ENCODE results near the gene PLEKHO2. TPM values are rescaled to one million over a fixed set of nuclear protein-coding genes. Genes with fewer than 3 reads are reported as not detected.
A peak's percentile ranks its signal among the peaks of the same experiment; 100 is the strongest.

The PLEKHO2 gene
- total RNA-seq, 4 donors from 2014 or later = 41.5 to 103 (median 51.2) TPM

DNA sequence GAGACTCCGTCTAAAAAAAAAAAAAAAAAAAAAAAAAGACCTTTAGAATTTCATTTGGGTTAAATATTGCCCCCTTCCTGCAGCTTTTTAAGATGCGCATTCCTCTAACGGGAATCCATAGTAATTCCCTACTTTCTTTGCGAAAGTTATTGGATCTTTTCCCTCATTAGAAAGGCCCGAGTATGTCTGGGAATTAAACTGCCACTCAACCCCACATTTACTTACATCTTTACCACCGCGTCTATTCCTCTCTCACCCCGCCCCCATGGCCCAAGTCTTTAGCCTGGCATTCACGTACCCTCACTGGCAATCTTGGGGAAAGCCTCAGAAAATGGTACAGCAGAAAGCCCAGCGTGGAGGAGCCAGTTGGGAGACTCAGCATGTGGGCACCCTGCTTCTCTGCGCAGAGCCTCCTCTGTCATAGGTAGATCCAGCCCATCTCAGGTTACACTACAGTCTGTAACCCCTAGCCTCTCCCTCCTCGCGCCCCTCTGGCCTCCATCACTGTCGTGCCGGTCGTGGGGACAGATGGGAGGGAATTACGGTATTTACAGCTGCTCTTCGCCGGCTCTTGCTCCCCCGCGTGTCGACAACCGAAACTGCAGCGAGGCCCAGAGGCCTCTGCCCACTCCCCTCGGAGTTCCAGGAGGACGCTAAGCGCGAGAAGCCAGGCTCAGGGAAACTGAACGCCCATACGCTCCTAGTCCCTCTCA, 63.6 kb downstream of the PLEKHO2 start:
- Histone ChIP-seq H3K4me1 (peaks cover 0 to 13% (median 11%) of the 10 kb centered on the region in 4 donors), H3K4me3 (peak overlapping the region; percentile 39 to 50 (median 48)), H3K27ac (replicated peaks in 1 of 4) (peak overlapping the region in 3 of 4 donors; percentile 30 to 61 (median 38)), H3K27me3 (no peaks in the 10 kb centered on the region), H3K36me3 (no peaks in the 10 kb centered on the region), H3K9me3 (peaks cover 8 to 14% (median 13%) of the 10 kb centered on the region in 4 donors)
- WGBS = 20% methylated on average over 23 of the region's 30 CpGs
- TF ChIP-seq, protein P1, sequence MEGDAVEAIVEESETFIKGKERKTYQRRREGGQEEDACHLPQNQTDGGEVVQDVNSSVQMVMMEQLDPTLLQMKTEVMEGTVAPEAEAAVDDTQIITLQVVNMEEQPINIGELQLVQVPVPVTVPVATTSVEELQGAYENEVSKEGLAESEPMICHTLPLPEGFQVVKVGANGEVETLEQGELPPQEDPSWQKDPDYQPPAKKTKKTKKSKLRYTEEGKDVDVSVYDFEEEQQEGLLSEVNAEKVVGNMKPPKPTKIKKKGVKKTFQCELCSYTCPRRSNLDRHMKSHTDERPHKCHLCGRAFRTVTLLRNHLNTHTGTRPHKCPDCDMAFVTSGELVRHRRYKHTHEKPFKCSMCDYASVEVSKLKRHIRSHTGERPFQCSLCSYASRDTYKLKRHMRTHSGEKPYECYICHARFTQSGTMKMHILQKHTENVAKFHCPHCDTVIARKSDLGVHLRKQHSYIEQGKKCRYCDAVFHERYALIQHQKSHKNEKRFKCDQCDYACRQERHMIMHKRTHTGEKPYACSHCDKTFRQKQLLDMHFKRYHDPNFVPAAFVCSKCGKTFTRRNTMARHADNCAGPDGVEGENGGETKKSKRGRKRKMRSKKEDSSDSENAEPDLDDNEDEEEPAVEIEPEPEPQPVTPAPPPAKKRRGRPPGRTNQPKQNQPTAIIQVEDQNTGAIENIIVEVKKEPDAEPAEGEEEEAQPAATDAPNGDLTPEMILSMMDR (IDR thresholded peaks at IDR 0.05) = peak; percentile 90 to 100 (median 95)
- TF ChIP-seq POLR2A (IDR thresholded peaks at IDR 0.05; ENCODE audit: low read depth) = no peak
- TF ChIP-seq POLR2AphosphoS5 (IDR thresholded peaks at IDR 0.05) = peak; percentile 38 to 56
- intact Hi-C loops (cut with DNase I) = loop anchor here (2.0 to 5.0 kb wide), 3 partner anchors 63 to 218 kb away; partner anchors contain the start of gene PLEKHO2
- DNase-seq (ENCODE audit: extremely low spot score) = peak; percentile 95

GRCh38 chr15:64905941-64906340, 64.2 kb downstream of the PLEKHO2 start:
- Histone ChIP-seq H3K27ac (replicated peaks in 1 of 4) (peak overlapping the region in 1 of 4 donors; percentile 30), H3K27me3 (no peaks in the 10 kb centered on the region), H3K4me3 (peak overlapping the region in 2 of 4 donors; percentile 47 to 50), H3K4me1 (peaks cover 0 to 16% (median 14%) of the 10 kb centered on the region in 4 donors), H3K9me3 (peaks cover 6 to 10% (median 8%) of the 10 kb centered on the region in 4 donors), H3K36me3 (no peaks in the 10 kb centered on the region)
- no peak for DNase-seq (ENCODE audit: extremely low spot score)
- WGBS = 95% methylated on average over 6 of the region's 9 CpGs
- intact Hi-C loops (cut with DNase I) = loop anchor here (2.0 to 5.0 kb wide), 3 partner anchors 64 to 219 kb away; partner anchors contain the start of gene PLEKHO2
- no peak for TF ChIP-seq EP300 (IDR thresholded peaks at IDR 0.05)
- TF ChIP-seq POLR2A (IDR thresholded peaks at IDR 0.05; ENCODE audit: low read depth) = no peak

GRCh38 chr15:64906402-64906801, 64.7 kb downstream of the PLEKHO2 start:
- Histone ChIP-seq H3K36me3 (no peaks in the 10 kb centered on the region), H3K27me3 (no peaks in the 10 kb centered on the region), H3K4me1 (peaks cover 4 to 21% (median 18%) of the 10 kb centered on the region in 4 donors), H3K27ac (replicated peaks in 1 of 4) (no peak overlapping the region), H3K9me3 (peaks cover 2 to 5% (median 4%) of the 10 kb centered on the region in 4 donors), H3K4me3 (no peak overlapping the region)
- TF ChIP-seq POLR2A (IDR thresholded peaks at IDR 0.05; ENCODE audit: low read depth) (no peak), POLR2AphosphoS5 (IDR thresholded peaks at IDR 0.05) (no peak), EP300 (IDR thresholded peaks at IDR 0.05) (no peak)
- TF ChIP-seq, protein P1 (IDR thresholded peaks at IDR 0.05) = no peak
- WGBS = 89% methylated on average over 3 of the region's 3 CpGs
- intact Hi-C loops (cut with DNase I) = loop anchor here (5.0 kb wide), 2 partner anchors 64 to 219 kb away; partner anchors contain the start of gene PLEKHO2
- no peak for DNase-seq (ENCODE audit: extremely low spot score)

DNA sequence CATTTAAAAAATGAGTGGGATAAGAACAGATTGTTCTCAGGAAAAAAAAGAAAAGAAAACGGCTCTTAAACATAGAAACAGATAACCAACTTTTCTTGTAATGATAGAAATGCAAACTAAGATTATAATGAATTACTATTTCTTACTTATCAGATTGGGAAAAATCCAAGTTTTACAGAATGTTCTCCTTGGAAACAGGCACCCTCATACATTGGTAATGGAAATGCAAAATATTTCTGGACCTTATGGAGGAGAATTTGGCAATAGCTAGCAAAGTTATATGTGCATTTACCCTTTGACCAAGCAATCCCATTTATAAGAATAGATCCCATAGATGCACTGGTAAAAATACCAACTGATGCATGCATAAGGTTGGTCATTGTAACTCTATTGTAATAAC, 66.3 kb downstream of the PLEKHO2 start:
- Histone ChIP-seq H3K4me1 (peaks cover 5 to 35% (median 32%) of the 10 kb centered on the region in 4 donors), H3K27me3 (no peaks in the 10 kb centered on the region), H3K4me3 (no peak overlapping the region), H3K27ac (replicated peaks in 1 of 4) (no peak overlapping the region), H3K9me3 (no peaks in the 10 kb centered on the region), H3K36me3 (no peaks in the 10 kb centered on the region)
- DNase-seq (ENCODE audit: extremely low spot score) = no peak
- intact Hi-C loops (cut with DNase I) = loop anchor here (5.0 kb wide), 2 partner anchors 66 to 221 kb away; partner anchors contain the start of gene PLEKHO2
- no peak for TF ChIP-seq POLR2AphosphoS5 (IDR thresholded peaks at IDR 0.05)
- WGBS = 89% methylated on average over 1 of the region's 1 CpG

- no peaks in the 10 kb centered on the region for H3K27me3 ChIP-seq
- no peak overlapping the region for H3K27ac ChIP-seq (replicated peaks in 1 of 4)
- TF ChIP-seq POLR2A (IDR thresholded peaks at IDR 0.05; ENCODE audit: low read depth) (no peak), POLR2AphosphoS5 (IDR thresholded peaks at IDR 0.05) (no peak), EP300 (IDR thresholded peaks at IDR 0.05) (no peak)
- TF ChIP-seq, protein P1 (IDR thresholded peaks at IDR 0.05) = no peak
- DNase-seq (ENCODE audit: extremely low spot score) = no peak
- no peak overlapping the region for H3K4me3 ChIP-seq
- intact Hi-C loops (cut with DNase I) = loop anchor here (5.0 kb wide), 2 partner anchors 67 to 222 kb away; partner anchors contain the start of gene PLEKHO2
- H3K9me3 ChIP-seq = no peaks in the 10 kb centered on the region
- no peaks in the 10 kb centered on the region for H3K36me3 ChIP-seq
- WGBS = 85% methylated on average over 3 of the region's 3 CpGs
- peaks cover 5 to 38% (median 32%) of the 10 kb centered on the region in 4 donors for H3K4me1 ChIP-seq
Measured at GRCh38 chr15:64909546-64909945, 67.8 kb downstream of the PLEKHO2 start.

Data from esophagus muscularis mucosa (tissue), 4 donors.